GM21528 (cell line): Measurements from ENCODE around the gene SMPDL3B.
"Not testable (repeated sequence)": the region's sequence is repeated elsewhere in the genome, so short reads cannot be mapped to it uniquely, and the experiment has no call there.

ENCODE experiments used
- ATAC-seq: cut with Tn5 transposase; IDR thresholded peaks from one replicate; pipeline ENCODE4 v1.9.1; 2021; ENCODE audit warnings: mild to moderate bottlenecking, moderate library complexity; ENCODE audit not compliant: unreplicated experiment, low FRiP score

SMPDL3B gene

DNA sequence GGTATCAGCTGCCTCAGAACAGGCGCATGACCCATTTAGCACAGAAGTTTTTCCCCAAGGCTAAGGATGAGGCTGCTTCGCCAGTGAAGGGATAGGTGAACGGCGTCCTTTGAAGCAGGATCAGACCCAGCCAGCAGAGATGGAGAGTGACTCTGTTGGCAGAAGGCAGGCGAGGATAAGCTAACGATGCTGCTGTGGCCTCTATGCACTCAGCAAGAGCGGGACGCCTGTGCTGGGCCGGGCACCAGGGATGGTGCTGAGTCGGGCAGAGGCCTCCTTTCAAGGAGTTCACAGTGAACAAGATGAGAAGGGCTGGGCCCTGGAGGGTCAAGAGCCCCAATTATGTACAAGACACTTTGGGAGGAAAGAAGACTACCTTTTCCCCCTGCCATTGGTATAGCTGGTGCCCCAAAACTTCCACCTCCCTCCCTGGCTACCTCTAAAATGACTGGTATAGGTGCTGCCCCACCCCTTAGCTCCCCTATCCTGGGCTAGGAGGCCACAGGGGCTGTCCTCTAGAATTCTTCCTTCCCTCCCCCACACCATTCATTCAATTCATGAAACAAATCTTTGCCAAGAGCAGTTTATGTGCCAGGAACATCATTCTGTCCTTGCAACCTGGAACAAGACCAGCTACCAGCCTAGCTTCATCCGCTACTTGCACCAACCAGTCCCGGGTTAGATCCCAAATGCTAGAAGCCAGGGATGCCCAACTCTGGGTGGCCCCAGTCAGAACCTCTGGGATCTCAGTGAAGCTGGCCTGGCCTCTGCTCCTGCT is 32.5 kb downstream of the SMPDL3B start:
- no peak for ATAC-seq

DNA sequence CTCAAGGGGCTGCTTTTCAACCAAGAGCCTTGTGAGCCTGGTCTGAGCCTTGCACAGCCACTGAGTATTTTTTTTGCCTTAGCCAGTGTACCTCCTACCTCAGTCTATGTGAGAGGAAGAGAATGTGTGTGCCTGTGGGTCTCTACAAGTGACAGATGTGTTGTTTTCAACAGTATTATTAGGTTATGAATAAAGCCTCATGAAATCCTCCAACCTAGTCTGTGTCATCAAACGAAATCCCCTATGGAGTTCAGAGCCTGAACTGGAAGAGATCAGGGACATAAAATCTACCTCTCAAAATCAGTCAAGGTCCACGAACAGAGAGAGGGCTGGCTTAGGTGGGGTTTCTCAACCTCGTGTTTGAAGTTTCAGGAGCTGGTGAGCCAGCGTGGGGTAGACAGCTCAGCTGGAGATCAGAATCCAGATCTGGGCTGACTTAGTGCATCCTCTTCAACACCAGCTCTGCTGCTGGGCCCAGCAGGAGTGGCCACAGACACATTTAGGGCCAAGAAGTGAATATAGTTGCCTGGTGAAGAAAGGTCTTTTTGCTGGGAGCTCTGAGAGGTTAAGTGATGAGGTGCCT is 33.2 kb downstream of the SMPDL3B start:
- no peak for ATAC-seq

DNA sequence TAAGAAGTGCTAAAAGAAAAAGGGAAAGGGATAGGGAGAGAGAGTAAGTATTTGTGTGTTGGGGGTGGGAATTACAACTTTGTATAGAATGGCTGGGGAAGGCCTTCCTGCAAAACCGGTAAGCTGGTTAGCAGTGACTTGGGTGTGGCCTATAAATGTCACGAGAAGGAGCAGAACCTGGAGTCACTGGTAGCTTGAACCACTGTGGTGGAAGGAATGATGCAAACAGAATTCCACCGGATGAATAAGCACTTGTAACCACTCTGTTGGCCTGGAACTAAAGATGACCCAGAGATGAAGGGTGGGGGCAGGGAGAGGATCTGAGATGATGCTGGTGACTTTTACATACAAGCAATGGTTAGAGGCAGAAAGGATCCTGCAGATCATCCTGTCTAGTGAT is 33.9 kb downstream of the SMPDL3B start:
- ATAC-seq, result no peak

DNA sequence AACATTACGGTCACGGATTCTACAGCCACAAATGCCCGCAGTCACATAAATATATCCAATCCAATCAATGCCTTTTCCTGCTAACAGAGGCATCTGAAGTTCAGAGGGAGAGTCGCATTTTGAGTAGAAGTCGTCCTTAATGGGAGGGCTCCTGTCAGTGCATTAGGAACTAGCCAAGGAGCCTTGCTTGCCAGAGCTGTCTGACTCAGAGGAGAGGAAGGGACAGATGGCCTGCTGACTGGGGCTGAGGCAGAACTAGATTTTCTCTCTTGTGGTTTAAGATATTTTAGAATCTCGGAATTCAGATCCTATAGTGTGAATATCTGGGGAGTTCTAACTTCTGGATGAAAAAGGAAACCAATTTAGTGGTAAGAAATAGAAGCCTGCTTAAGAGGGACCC is 35.6 kb downstream of the SMPDL3B start:
- no peak for ATAC-seq

DNA sequence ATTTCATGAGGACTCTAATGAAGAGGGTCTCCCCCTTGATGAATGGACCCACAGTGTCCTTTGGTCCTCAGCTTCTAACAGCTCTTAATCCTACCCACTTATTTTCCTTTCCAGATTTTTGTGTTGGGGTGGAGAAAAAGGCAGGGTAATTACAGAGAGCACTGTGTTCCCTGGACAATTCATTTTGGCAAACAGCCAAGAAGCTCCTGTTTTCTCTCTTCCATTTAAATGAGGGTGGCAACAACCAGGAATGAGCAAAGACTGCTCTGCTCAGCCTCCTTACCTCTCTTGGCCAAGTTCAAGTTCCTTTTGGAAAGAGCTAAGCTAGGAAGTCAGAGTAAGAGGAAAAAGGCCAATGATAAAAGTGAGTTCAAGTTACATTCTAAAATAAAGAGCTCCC is 36.9 kb downstream of the SMPDL3B start:
- ATAC-seq, result no peak

DNA sequence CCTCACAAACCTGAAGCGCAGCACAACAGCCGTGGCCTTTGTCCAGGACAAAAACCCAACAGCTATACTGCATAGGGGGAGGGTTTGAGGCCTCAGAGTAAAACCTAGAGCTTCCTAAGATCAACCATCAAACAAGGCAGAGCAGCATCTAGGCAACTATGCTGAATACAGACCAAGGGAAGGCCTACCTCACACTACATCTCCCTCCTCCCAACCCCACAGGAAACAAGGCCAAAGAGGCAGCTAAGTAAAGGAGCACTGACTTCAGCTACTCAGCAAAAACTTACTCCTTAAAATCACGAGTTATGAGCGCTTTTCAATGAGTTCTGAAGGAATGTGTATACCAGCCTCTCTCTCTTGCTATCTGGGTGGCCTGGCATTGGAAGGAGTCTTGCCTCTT is 37.3 kb downstream of the SMPDL3B start:
- no peak for ATAC-seq

DNA sequence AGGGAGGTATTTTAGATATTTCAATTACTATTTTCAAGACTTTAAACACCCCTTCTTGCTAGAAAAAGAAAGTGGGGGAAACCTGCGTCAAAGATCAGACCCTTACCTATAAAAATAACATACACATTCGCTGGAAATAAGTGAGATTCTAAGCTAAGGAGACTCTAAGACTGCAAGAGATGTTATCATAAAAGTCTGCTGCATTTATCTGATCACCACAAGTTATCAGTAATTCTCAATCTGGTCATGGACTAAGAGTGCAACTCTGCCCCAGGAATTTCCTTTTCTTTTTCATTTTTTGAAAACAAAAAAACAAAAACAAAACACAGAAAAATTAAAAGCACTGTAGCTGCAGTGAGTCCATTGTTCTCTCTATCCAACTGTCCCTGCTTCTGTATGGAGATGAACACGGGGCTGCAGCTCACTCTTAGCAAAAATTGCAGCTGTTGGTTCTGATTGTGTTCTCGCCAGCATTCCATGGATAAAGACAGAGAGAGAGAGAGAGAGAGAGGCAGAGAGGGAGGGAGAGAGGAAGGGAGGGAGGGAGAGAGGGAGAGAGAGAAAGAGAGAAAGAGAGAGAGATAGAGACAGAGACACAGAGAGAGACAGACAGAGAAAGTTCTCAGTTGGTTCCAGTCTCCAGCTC is 39.1 kb downstream of the SMPDL3B start:
- ATAC-seq, result no peak

DNA sequence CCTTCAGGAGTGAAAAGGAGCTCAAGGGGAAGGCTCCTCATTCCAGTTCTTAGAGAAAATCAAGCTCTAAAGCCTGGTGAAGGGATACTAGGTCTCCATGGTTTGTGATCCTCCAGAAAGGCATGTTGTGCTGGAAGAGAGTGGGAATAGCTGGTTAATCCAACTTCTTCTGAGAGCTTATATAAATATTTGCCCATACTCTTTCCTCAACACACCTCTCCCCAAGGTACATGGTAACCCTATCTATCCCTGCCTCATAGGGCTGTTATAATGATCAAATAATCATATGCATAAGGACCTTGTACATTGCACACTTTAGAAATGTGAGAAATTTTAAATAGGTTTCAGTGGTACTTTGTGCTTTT is 39.6 kb downstream of the SMPDL3B start:
- ATAC-seq, result no peak

DNA sequence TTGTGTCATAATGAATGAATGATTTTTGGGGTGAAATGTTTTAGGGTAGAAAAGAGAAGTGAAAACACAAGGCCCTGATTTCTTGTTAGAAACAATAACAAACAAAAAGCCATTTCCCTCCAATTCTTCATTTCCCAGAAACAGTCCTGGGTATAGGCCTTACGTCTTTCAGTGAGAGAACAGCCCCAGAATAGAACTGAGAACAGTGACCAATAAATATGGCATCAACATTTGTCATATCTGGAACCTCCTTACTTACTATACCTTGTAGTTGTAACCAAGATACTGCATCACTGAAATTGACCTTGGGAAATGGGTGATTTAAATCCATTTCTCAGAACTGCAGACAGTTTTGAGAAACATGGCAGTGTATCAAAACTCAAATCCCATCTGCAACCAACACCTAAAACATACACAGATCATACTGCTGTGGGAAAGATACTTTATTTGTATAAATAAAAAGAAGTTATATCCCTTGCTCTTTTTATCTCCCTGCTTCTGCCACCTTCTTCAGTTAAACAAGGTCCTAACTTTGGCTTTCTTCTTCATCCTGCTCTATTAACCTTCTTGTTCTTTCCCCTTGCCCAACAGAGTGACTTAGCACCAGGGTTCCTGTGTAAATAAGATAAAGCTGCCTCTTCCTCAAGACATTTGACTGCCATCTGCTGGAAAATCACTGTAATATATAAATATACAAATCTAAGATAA is 44.5 kb downstream of the SMPDL3B start:
- ATAC-seq, result no peak

DNA sequence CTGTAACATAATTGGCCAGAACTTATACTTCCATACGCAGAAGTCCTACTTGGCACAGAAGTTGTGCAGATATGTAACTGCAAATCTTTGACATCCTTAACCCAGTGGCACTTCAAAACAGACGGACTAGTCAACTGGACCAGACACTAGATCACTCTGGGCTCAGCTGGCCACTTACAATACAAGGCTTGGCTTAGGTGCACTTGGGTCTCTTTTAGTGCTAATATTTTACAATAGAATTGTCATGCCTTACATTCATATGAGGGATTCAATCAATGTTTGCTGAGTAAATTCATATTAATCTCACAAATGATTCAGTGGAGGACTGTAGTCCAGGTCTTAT is 45.0 kb downstream of the SMPDL3B start:
- ATAC-seq, result no peak

DNA sequence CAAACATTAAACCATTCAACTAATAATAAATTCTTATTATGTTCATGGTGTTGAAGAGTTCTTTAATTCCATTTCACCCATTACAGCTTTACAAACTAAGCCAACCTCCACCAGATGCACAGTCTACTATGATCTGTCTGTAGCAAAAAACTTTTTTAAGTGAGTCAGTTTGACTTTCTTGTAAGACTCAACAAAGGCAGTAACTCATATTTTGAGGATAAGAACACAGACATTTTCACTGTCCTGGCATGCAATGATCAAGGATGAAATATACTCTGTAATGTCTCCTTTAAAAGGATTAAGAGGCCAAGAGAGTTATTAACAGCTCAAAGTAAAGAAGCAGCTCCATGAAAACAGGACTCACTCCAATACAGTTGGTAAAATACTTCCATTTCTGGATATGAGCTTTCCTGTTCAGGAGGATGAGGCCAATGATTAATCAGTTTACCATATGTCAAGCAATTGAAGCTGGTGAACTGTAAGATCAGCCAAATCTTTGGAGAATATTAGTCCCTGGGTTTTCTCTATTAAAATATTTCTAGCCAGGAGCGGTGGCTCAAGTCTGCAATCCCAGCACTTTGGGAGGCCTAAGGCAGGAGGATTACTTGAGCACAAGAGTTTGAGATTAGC is 45.5 kb downstream of the SMPDL3B start:
- no peak for ATAC-seq

DNA sequence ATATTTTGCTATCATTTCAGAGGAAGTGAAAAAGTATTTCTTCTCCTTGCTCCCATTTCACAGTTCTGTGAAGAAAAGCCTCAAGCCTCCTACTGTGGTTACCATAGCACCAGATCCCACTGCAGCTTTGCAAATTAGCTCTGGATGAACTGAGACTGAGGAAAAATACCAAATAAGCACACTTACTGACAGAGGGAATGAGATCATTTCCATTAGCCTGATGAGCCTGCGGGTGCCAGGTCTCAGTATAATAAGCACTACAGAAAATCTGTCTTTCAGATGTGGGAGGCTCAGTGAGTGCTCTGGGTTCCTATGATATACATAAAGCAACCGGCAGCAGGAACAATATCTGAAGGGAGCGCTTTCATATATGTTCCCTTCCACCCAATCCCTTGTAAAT is 46.3 kb downstream of the SMPDL3B start:
- ATAC-seq, result no peak

DNA sequence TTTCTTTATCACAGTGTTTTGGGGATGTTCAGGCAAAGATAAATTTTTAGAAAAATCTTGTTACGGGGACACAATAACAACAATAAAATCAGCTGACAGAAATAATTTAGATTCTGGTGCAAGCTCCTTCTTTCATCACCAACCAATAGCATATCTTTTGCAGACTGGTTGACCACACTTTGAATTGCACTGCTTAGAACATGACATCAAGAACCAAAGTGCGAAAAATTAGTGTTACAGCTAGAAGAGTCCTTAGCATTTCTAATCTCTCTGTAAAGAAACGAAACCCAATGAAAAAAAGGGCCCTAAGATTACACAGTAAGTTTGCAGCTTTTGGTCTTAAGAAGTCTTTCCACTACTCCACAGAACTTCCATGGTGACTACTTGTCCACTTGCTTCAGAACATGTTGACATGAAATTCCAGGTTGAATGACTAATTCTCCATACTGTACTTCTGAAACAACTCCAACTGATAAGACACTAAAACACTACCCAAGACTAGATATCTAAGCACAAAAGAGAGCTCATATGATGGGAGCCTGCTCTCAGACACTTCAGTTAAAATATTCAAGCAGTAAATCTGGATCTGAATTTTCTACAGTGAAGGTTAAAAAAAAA is 56.2 kb downstream of the SMPDL3B start:
- no peak for ATAC-seq

DNA sequence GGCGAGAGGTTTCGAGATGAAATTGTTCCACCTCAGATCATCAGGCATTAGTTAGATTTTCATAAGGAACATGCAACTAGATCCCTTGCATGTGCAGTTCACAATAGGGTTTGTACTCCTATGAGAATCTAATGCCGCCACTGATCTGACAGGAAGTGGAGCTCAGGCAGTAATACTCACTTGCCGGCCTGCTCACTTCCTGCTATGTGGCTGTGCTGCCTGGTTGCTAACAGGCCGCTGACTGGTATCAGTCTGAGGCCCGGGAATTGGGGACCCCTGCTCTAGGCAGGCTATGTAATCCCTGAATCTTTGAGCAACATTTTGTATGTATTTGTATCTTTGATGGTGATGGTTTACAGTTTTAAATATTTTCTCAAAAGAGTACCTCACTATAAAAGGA is 57.5 kb downstream of the SMPDL3B start:
- ATAC-seq, result no peak

DNA sequence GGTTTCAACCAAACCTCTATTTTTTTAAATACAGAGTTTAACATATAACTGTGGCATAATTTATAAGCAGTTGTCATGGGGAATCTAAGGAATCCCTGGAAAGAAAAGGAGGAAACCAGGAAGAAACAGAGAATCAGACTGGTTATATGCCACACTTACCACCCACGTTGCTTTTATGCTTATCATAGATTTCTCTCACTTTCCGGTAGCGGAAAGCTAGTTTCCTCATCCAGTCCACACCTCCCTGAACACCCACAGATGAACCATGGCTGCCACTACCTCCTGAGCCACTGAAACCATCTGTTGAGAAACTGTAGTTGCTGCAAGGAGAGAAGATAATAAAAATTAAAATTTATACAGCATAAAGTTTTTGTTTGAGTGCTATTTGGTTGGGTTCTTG is 58.4 kb downstream of the SMPDL3B start:
- ATAC-seq, result no peak

DNA sequence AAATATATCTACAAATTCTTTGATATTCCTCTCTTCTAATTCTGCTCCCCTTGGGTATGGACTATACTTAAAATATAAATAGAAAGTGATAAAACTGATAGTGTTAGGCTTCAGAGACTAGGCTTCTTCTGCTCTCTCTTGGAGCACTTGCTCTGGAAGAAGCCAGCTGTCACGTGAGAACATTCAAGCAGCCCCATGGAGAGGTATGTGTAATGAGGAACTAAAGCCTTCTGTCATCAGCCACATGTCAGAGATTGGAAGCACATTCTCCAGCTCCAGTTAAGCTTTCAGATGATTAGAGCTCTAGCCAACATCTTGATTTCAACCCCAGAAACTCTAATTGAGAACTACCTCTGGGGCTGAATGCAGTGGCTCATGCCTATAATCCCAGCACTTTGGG is 59.3 kb downstream of the SMPDL3B start:
- no peak for ATAC-seq

DNA sequence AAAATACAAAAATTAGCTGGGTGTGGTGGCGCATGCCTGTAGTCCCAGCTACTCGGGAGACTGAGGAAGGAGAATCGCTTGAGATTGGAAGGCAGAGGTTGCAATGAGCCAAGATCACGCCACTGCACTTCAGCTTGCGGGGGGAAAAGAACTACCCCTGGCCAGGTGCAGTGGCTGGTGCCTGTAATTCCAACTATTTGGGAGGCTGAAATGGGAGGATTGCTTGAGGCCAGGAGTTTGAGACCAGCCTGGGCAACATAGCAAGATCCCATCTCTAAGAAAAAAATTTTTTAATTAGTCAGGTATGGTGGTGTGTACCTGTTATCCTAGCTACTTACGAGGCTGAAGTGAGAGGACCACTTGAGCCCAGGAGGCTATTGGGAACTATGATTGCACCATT is 59.7 kb downstream of the SMPDL3B start:
- ATAC-seq, result not testable (repeated sequence)

DNA sequence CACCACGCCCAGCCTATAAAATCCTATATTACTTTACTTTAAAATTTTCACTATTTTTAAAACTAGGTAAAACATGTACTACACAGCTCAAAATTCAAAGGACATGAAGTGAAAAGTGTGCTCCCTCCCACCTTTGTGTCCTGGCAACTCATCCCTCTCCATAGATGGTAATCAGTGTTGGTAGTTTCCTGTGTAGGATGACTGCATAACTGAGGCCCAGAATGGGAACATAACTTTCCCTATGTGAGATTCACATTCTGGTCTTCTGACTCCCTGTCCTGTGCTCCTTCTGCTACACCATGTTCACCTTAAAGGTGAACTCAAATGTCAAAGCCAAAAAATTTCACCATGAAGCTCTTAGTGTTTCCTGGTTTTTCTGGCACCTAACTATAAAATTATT is 64.3 kb downstream of the SMPDL3B start:
- ATAC-seq, result no peak

DNA sequence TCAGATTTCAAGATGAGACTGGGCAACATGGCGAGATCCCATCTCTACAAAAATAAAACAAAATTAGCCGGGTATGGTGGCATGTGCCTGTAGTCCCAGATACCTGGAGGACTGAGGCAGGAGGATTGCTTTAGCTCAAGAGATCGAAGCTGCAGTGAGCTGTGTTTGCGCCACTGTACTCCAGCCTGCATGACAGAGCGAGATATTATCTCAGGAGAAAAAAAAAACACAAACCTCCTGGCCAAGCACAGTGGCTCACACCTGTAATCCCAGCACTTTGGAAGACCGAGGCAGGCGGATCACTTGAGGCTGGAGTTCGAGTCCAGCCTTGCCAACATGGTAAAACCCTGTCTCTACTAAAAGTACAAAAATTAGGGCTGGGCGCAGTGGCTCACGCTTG is 67.8 kb downstream of the SMPDL3B start:
- ATAC-seq, result no peak

DNA sequence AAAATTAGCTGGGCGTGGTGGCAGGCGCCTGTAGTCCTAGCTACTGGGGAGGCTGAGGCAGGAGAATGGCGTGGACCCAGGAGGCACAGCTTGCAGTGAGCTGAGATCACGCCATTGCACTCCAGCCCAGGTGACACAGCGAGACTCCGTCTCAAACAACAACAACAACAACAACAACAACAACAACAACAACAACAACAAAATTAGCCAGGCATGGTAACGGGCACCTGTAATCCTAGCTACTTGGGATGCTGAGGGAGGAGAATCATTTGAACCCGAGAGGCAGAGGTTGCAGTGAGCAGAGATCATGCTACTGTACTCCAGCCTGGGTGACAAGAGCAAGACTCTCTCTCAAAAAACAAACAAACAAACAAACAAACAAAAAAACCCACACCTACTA is 68.3 kb downstream of the SMPDL3B start:
- ATAC-seq, result not testable (repeated sequence)
